Caco-2 (cell line): ENCODE results near the gene TPPP2. TPM values are rescaled to one million over a fixed set of nuclear protein-coding genes. Genes with fewer than 3 reads are reported as not detected.

Source experiments
- BruUV-seq: library from RNA; stranded (reverse); fragments of 400-500 nt; replicated peaks from 2 replicates; lab custom pipeline; 2021; lab: Mats Ljungman, UMichigan
- CTCF ChIA-PET: fragments of 300-600 bp; sonication (Branson Sonifier 250); formaldehyde crosslinking; loops from one replicate; lab custom pipeline; 2022; ENCODE audit warnings: antibody characterized with exemption; lab: Charles Lee
- POLR2A ChIA-PET: fragments of 300-600 bp; sonication (Branson Sonifier 250); formaldehyde crosslinking; loops from one replicate; lab custom pipeline; 2022; ENCODE audit warnings: antibody characterized with exemption; lab: Charles Lee
- DNase-seq, 2 experiments: peaks; one replicate each; pipeline versions ENCODE4 v3.0.0 to v3.0.0-alpha.2; 2020 to 2022
- H3K27me3 ChIP-seq: replicated peaks from 2 replicates; pipeline ENCODE4 v1.6.0; 2011; ENCODE audit warnings: low read length; ENCODE audit not compliant: control insufficient read depth, insufficient read depth
- H3K36me3 ChIP-seq: 2 replicates; pipeline ENCODE4 v1.5.1; 2011; ENCODE audit warnings: low read length; ENCODE audit not compliant: control insufficient read depth, insufficient read depth
- H3K4me1 ChIP-seq: fragments of 250-450 bp; sonication (Bioruptor Pico); 2 replicates; pipeline ENCODE4 v1.5.1; 2020; ENCODE audit warnings: mild to moderate bottlenecking
- H3K4me3 ChIP-seq: 2 replicates; pipeline ENCODE4 v1.5.1; 2011; ENCODE audit warnings: low read depth, mild to moderate bottlenecking, control low read depth, low read length
- H3K9me3 ChIP-seq: fragments of 250-450 bp; sonication (Bioruptor Pico); 2 replicates; pipeline ENCODE4 v1.5.1; 2020; ENCODE audit warnings: mild to moderate bottlenecking, moderate library complexity
- H3K27ac Mint-ChIP-seq: one replicate; pipeline ENCODE4 v1.8.0; 2022; ENCODE audit warnings: mixed read lengths; ENCODE audit not compliant: unreplicated experiment
- H3K27me3 Mint-ChIP-seq: one replicate; pipeline ENCODE4 v1.8.0; 2022; ENCODE audit warnings: mixed read lengths; ENCODE audit not compliant: insufficient read depth, unreplicated experiment
- H3K36me3 Mint-ChIP-seq: one replicate; pipeline ENCODE4 v1.8.0; 2022; ENCODE audit warnings: mild to moderate bottlenecking, mixed read lengths; ENCODE audit not compliant: insufficient read depth, unreplicated experiment
- H3K4me1 Mint-ChIP-seq: one replicate; pipeline ENCODE4 v1.8.0; 2022; ENCODE audit warnings: low read depth, mixed read lengths; ENCODE audit not compliant: unreplicated experiment
- H3K4me3 Mint-ChIP-seq: one replicate; pipeline ENCODE4 v1.8.0; 2022; ENCODE audit warnings: mild to moderate bottlenecking, moderate library complexity, mixed read lengths; ENCODE audit not compliant: unreplicated experiment
- H3K9me3 Mint-ChIP-seq: one replicate; pipeline ENCODE4 v1.8.0; 2022; ENCODE audit warnings: mixed read lengths; ENCODE audit not compliant: unreplicated experiment
- CTCF ChIP-seq, 2 experiments: fragments of 200-600 bp in 1 of 2; IDR thresholded peaks; 1 replicate in 1 of 2; 2 replicates in 1 of 2; pipeline versions ENCODE4 v1.5.1 to v1.8.0; 2011 to 2022; ENCODE audit warnings: antibody characterized with exemption in 1 of 2, control low read depth in 1 of 2, inconsistent platforms in 1 of 2, low read depth in 1 of 2, low read length in 1 of 2, mild to moderate bottlenecking in 1 of 2, moderate library complexity in 1 of 2; ENCODE audit not compliant: insufficient read depth in 1 of 2, severe bottlenecking in 1 of 2, unreplicated experiment in 1 of 2
- intact Hi-C: fragments of 100-400 bp; cut with micrococcal nuclease; formaldehyde crosslinking; loops from one replicate; pipeline ENCODE4 v1.10.0; 2022; ENCODE audit not compliant: unreplicated experiment
- microRNA-seq: library from miRNA; unstranded; fragments of <30 nt; microRNA quantifications from one replicate; pipeline ENCODE4 v1.2.0, GENCODE V29; 2022
- total RNA-seq: library from RNA; stranded (reverse); gene quantifications from 2 replicates; pipeline ENCODE4 v1.2.3, GENCODE V29; 2022

Gene TPPP2
- total RNA-seq, 1 experiment from 2014 or later: not detected

GRCh38 chr14:21078726-21079125 lies 48.7 kb downstream of the TPPP2 start:
- no peak for DNase-seq
- Histone ChIP-seq H3K9me3 (no peaks in the 10 kb centered on the region), H3K4me3 (no peak overlapping the region), H3K36me3 (no peaks in the 10 kb centered on the region; the same call in 1 of the 2 replicates), H3K27me3 (no peaks in the 10 kb centered on the region), H3K4me1 (no peaks in the 10 kb centered on the region)
- H3K27me3 Mint-ChIP-seq: no peaks in the 10 kb centered on the region
- H3K27ac Mint-ChIP-seq: no peak overlapping the region
- H3K36me3 Mint-ChIP-seq: no peaks in the 10 kb centered on the region
- POLR2A ChIA-PET: no interaction called here
- H3K9me3 Mint-ChIP-seq: no peaks in the 10 kb centered on the region
- no peaks in the 10 kb centered on the region for H3K4me1 Mint-ChIP-seq
- H3K4me3 Mint-ChIP-seq: no peak overlapping the region
- CTCF ChIA-PET: no interaction called here
- no peak for TF ChIP-seq CTCF (IDR thresholded peaks at IDR 0.05; ENCODE audit: insufficient read depth in 1 of 2, low read depth in 1 of 2, low read length in 1 of 2, severe bottlenecking in 1 of 2, unreplicated experiment in 1 of 2)
- intact Hi-C loops: no loop called here
- BruUV-seq: no TSS peak

GRCh38 chr14:21081521-21082142 lies 51.6 kb downstream of the TPPP2 start:
- no peaks in the 10 kb centered on the region; the same call in 1 of the 2 replicates for H3K4me1 ChIP-seq
- ChIA-PET CTCF (no interaction called here), POLR2A (no interaction called here)
- no peak for TF ChIP-seq CTCF (IDR thresholded peaks at IDR 0.05; ENCODE audit: insufficient read depth in 1 of 2, low read depth in 1 of 2, low read length in 1 of 2, severe bottlenecking in 1 of 2, unreplicated experiment in 1 of 2)
- no peaks in the 10 kb centered on the region for H3K9me3 Mint-ChIP-seq
- peaks cover 8% of the 10 kb centered on the region for H3K4me1 Mint-ChIP-seq
- no peak overlapping the region for H3K4me3 Mint-ChIP-seq
- DNase-seq: no peak
- no peaks in the 10 kb centered on the region; the same call in 1 of the 2 replicates for H3K36me3 ChIP-seq
- no peaks in the 10 kb centered on the region for H3K27me3 Mint-ChIP-seq
- no TSS peak for BruUV-seq
- H3K9me3 ChIP-seq: no peaks in the 10 kb centered on the region
- no peak overlapping the region for H3K27ac Mint-ChIP-seq
- intact Hi-C loops: no loop called here
- H3K36me3 Mint-ChIP-seq: peaks cover 5% of the 10 kb centered on the region
- H3K4me3 ChIP-seq: no peak overlapping the region
- H3K27me3 ChIP-seq: no peaks in the 10 kb centered on the region

Small RNA genes within 50 kb of the gene (microRNA-seq; reads per million reads assigned to microRNA genes)
- not detected for gene MIR6717

Other genes with a start within 250 kb of the TPPP2 start
- not detected in 2 replicates for gene RNASE6, start 248.9 kb upstream of the TPPP2 start, total RNA-seq
- gene RNASE1, start 227.4 kb upstream of the TPPP2 start, total RNA-seq: 1.2 and 1.5 TPM in 2 replicates
- gene RNASE3, start 138.8 kb upstream of the TPPP2 start, total RNA-seq: not detected in 2 replicates
- not detected in 2 replicates for gene RNASE2, start 74.7 kb upstream of the TPPP2 start, total RNA-seq
- 78.8 and 80.5 TPM in 2 replicates for gene METTL17, start 40.2 kb upstream of the TPPP2 start, total RNA-seq
- gene SLC39A2, start 30.9 kb upstream of the TPPP2 start, total RNA-seq: 0.81 and 0.88 TPM in 2 replicates
- 16.4 and 17.7 TPM in 2 replicates for gene NDRG2, start 5.2 kb upstream of the TPPP2 start, total RNA-seq
- not detected in 2 replicates for gene RNASE13, start 4.6 kb downstream of the TPPP2 start, total RNA-seq
- gene RNASE7, start 12.1 kb downstream of the TPPP2 start, total RNA-seq: not detected in 2 replicates
- not detected in 2 replicates for gene RNASE8, start 27.6 kb downstream of the TPPP2 start, total RNA-seq
- gene ARHGEF40, start 40.1 kb downstream of the TPPP2 start, total RNA-seq: 6.5 and 7.1 TPM in 2 replicates
- 34.1 and 35.2 TPM in 2 replicates for gene ZNF219, start 68.4 kb downstream of the TPPP2 start, total RNA-seq
- 0.98 and 1.0 TPM in 2 replicates for gene TMEM253, start 70.8 kb downstream of the TPPP2 start, total RNA-seq
- not detected in 2 replicates for gene OR5AU1, start 125.8 kb downstream of the TPPP2 start, total RNA-seq
- gene HNRNPC, start 239.2 kb downstream of the TPPP2 start, total RNA-seq: 512 and 536 TPM in 2 replicates
- gene RPGRIP1, start 249.9 kb downstream of the TPPP2 start, total RNA-seq: 0.12 TPM in 1 of 2 replicates, not detected in the other